K562 (cell line): Measurements from ENCODE around the gene PIP4K2C. TPM values are rescaled to one million over a fixed set of nuclear protein-coding genes. Genes with fewer than 3 reads are reported as not detected.

Source experiments
- ATAC-seq: fragments of 200-7000 bp; cut with Tn5 transposase; 3 replicates; pipeline ENCODE4 v1.9.1; 2020; ENCODE audit warnings: moderate library complexity
- BruUV-seq: library from RNA; stranded (reverse); fragments of 400-500 nt; replicated peaks from 2 replicates; lab custom pipeline; 2021; lab: Mats Ljungman, UMichigan
- CTCF ChIA-PET: fragments of 300-600 bp; formaldehyde crosslinking; extraction: SDS; loops from one replicate; lab custom pipeline; 2021; ENCODE audit warnings: low intra/inter-chr PET ratio; lab: Yijun Ruan, JAX
- POLR2A ChIA-PET: fragments of 300-600, 350-650 bp; sonication (Branson Sonifier 250); formaldehyde crosslinking; extraction: SDS; loops from one replicate; lab custom pipeline; 2021; ENCODE audit warnings: antibody characterized with exemption, inconsistent platforms; lab: Yijun Ruan, JAX
- DNase-seq, 4 experiments: peaks; one replicate each; pipeline versions ENCODE4 v3.0.0 to v3.0.0-alpha.2; 2011 to 2018; ENCODE audit warnings: low spot score in 3 of 4, mixed read lengths in 3 of 4; ENCODE audit errors: extremely low read depth in 1 of 4
- FAIRE-seq: peaks from 2 replicates; lab custom pipeline; 2011; peaks lifted over from hg19 to GRCh38; lab: Jason Lieb, UNC
- H2AFZ ChIP-seq: 2 replicates; pipeline ENCODE4 v1.6.0; 2011; ENCODE audit warnings: low read depth, low read length, control low read depth, inconsistent platforms
- H3K27ac ChIP-seq: fragments of 200-600 bp; 3 replicates; pipeline ENCODE4 v1.8.0; 2011; ENCODE audit warnings: low read depth, mild to moderate bottlenecking, control low read depth, inconsistent platforms, low read length, moderate library complexity, mixed read lengths; ENCODE audit errors: extremely low read depth
- H3K27me3 ChIP-seq, 2 experiments: fragments of 300-600 bp in 1 of 2; 2 replicates in 1 of 2; 3 replicates in 1 of 2; pipeline versions ENCODE4 v1.6.0 to v1.8.0; 2011; ENCODE audit warnings: inconsistent platforms in 2 of 2, low read length in 2 of 2, mild to moderate bottlenecking in 1 of 2, mixed read lengths in 1 of 2, moderate library complexity in 1 of 2; ENCODE audit not compliant: control insufficient read depth in 2 of 2, insufficient read depth in 2 of 2
- H3K36me3 ChIP-seq: fragments of 300-600 bp; 3 replicates; pipeline ENCODE4 v1.8.0; 2011; ENCODE audit warnings: mild to moderate bottlenecking, low read length, inconsistent platforms; ENCODE audit not compliant: control insufficient read depth, insufficient read depth
- H3K4me1 ChIP-seq, 2 experiments: fragments of 200-600 bp in 1 of 2; replicated peaks in 1 of 2; 2 replicates in 1 of 2; 3 replicates in 1 of 2; pipeline versions ENCODE4 v1.5.1 to v1.8.0; 2011; ENCODE audit warnings: inconsistent platforms in 2 of 2, low read length in 2 of 2, mild to moderate bottlenecking in 1 of 2, mixed read lengths in 1 of 2, moderate library complexity in 1 of 2; ENCODE audit not compliant: control insufficient read depth in 2 of 2, insufficient read depth in 2 of 2
- H3K4me2 ChIP-seq: 2 replicates; pipeline ENCODE4 v1.6.1; 2011; ENCODE audit warnings: low read length, control low read depth, inconsistent platforms, mixed read lengths; ENCODE audit not compliant: insufficient read depth
- H3K4me3 ChIP-seq: fragments of 200-600 bp; sonication (generic), shearing (Covaris generic); 2 replicates; pipeline ENCODE4 v1.5.1; 2016; ENCODE audit warnings: control low read depth, inconsistent platforms
- H3K79me2 ChIP-seq: fragments of 200-600 bp; 3 replicates; pipeline ENCODE4 v1.8.0; 2011; ENCODE audit warnings: low read length, inconsistent platforms; ENCODE audit not compliant: control insufficient read depth, insufficient read depth
- H3K9ac ChIP-seq, 2 experiments: 2 replicates each; pipeline versions ENCODE4 v1.6.0 to v1.6.1; 2011; ENCODE audit warnings: low read depth in 2 of 2, low read length in 2 of 2, control low read depth in 1 of 2, inconsistent platforms in 1 of 2, mild to moderate bottlenecking in 1 of 2, mixed read lengths in 1 of 2; ENCODE audit not compliant: insufficient read depth in 1 of 2
- H3K9me1 ChIP-seq: one replicate; pipeline ENCODE4 v1.6.0; 2011; ENCODE audit warnings: inconsistent platforms, mild to moderate bottlenecking, low read length, moderate library complexity; ENCODE audit not compliant: control insufficient read depth, insufficient read depth
- H3K9me3 ChIP-seq: replicated peaks from 2 replicates; pipeline ENCODE4 v1.5.1; 2011; ENCODE audit warnings: low read depth, low read length, inconsistent platforms; ENCODE audit not compliant: control insufficient read depth, insufficient read depth
- H4K20me1 ChIP-seq: replicated peaks from 2 replicates; pipeline ENCODE4 v1.6.1; 2011; ENCODE audit warnings: low read length, inconsistent platforms, mixed read lengths; ENCODE audit not compliant: control insufficient read depth, insufficient read depth
- ADNP ChIP-seq: fragments of 200-800 bp; sonication (Bioruptor generic); IDR thresholded peaks from 2 replicates; pipeline ENCODE4 v1.6.1; 2016; ENCODE audit warnings: missing genetic modification characterization, missing compliant biosample characterization
- ARID1B ChIP-seq: fragments of 450-650 bp; IDR thresholded peaks from 2 replicates; pipeline ENCODE4 v1.6.1; 2016; ENCODE audit warnings: antibody characterized with exemption, mild to moderate bottlenecking, inconsistent platforms
- NRF1 ChIP-seq, 2 experiments: fragments of 450-650 bp; IDR thresholded peaks in 1 of 2; conservative IDR thresholded peaks in 1 of 2; 2 replicates each; pipeline ENCODE4 v1.6.1; 2014; ENCODE audit warnings: mild to moderate bottlenecking in 2 of 2
- PRMT5 ChIP-seq: sonication (generic); formaldehyde crosslinking; IDR thresholded peaks from 2 replicates; pipeline ENCODE4 v1.5.0; 2020; ENCODE audit warnings: missing genetic modification reagents
- RCOR1 ChIP-seq, 2 experiments: IDR thresholded peaks; 2 replicates each; pipeline ENCODE4 v1.6.1; 2012; ENCODE audit warnings: low read depth in 2 of 2, low read length in 2 of 2, borderline replicate concordance in 1 of 2, improper control_type of control experiment in 1 of 2
- ZNF174 ChIP-seq: fragments of 250-450 bp; sonication (Bioruptor Pico); IDR thresholded peaks from 2 replicates; pipeline ENCODE4 v1.4.0; 2020; ENCODE audit warnings: mild to moderate bottlenecking
- whole genome bisulfite sequencing: fragments of 100-300 bp; shearing (Covaris generic); methylation state at CpG from one replicate; pipeline ENCODE4 v1.1.6; 2016; ENCODE audit warnings: low coverage, mixed read lengths; ENCODE audit not compliant: insufficient coverage; ENCODE audit errors: missing lambda C conversion rate; 5-methylcytosine and 5-hydroxymethylcytosine counted together
- in situ Hi-C: fragments of 300-500 bp; cut with MboI; formaldehyde crosslinking; loops from 4 replicates; pipeline ENCODE4 v1.15.0; 2018; ENCODE audit warnings: inconsistent platforms, mixed read lengths
- intact Hi-C: fragments of 100-400 bp; cut with micrococcal nuclease; formaldehyde crosslinking; loops from 2 replicates; pipeline ENCODE4 v1.14.2; 2022
- polyA plus RNA-seq, 8 experiments: library from polyadenylated mRNA; depleted of rRNA in 4 of 8; stranded (reverse) in 5 of 8; unstranded in 3 of 8; fragments of >200 nt; fragmentation: Nextera tagmentation in 2 of 8; fragmentation: Illumina TruSeq in 1 of 8; extraction: Ambion mirVana in 2 of 8; extraction: Trizol in 1 of 8; gene quantifications; 2 replicates each; pipeline versions ENCODE4 v1.2.1 to v1.2.3, GENCODE V29; 2011 to 2014; ENCODE audit warnings: inconsistent platforms in 1 of 8, missing spikeins in 1 of 8
- total RNA-seq, 7 experiments: library from RNA; depleted of rRNA in 6 of 7; stranded (reverse); fragments of >200 nt in 6 of 7; fragmentation: Illumina TruSeq in 2 of 7; extraction: Trizol in 2 of 7; gene quantifications; 2 replicates each; pipeline versions ENCODE4 v1.2.1 to v1.2.3, GENCODE V29; 2011 to 2021; ENCODE audit warnings: low replicate concordance in 1 of 7
- TF ChIP-seq, protein P1 (sequence below), 2 experiments: fragments of 250-450 bp in 1 of 2; fragments of 450-650 bp in 1 of 2; sonication (Bioruptor Pico) in 1 of 2; IDR thresholded peaks; 2 replicates each; pipeline versions ENCODE4 v1.6.1 to v1.8.0; 2016 to 2021; ENCODE audit warnings: mild to moderate bottlenecking in 2 of 2, moderate library complexity in 2 of 2, missing compliant biosample characterization in 1 of 2, missing genetic modification characterization in 1 of 2

The PIP4K2C gene
- total and polyA plus RNA-seq, 9 of the 15 experiments (the other 6 are each of a cell fraction or from before 2014, with no cell fraction given), result 9.0 to 41.4 (median 18.3) TPM

- H3K9ac ChIP-seq, result no peak overlapping the region; a peak in 1 of 4 replicates
- H2AFZ ChIP-seq, result no peak overlapping the region
- WGBS, result 13% methylated on average over 1 of the region's 1 CpG
- FAIRE-seq (no peak), DNase-seq (no peak), ATAC-seq (no peak)
- no peaks in the 10 kb centered on the region for H3K9me3 ChIP-seq
- intact Hi-C loops (no loop called here), in situ Hi-C loops (no loop called here)
- no TSS peak for BruUV-seq
- no peaks in the 10 kb centered on the region for H4K20me1 ChIP-seq
- no peak overlapping the region for H3K27ac ChIP-seq
- H3K27me3 ChIP-seq, result no peaks in the 10 kb centered on the region
- CTCF ChIA-PET, result no interaction called here
- no peak overlapping the region for H3K4me3 ChIP-seq
- POLR2A ChIA-PET, result interaction anchor here (0.7 to 4.2 kb wide), 4 partner anchors 9 to 84 kb away, joined by 3 to 38 read pairs (median 4); partner anchors contain the start of gene DDIT3
- TF ChIP-seq ARID1B (0 out of 2 replicates have a peak, but pooled peaks have one; percentile 32), PRMT5 (CRISPR knock-in tag) (no peak), NRF1 (conservative IDR thresholded peaks at IDR 0.05 in 1 of 2, IDR thresholded peaks at IDR 0.05 in 1 of 2) (peak; percentile 51 to 53), ADNP (tag) (no peak), RCOR1 (IDR thresholded peaks at IDR 0.05; ENCODE audit: borderline replicate concordance in 1 of 2, low read depth in 2 of 2, low read length in 2 of 2) (0 out of 4 replicates have a peak, but pooled peaks of 1 of the 2 experiments have one; percentile 41), ZNF174 (no peak)
- TF ChIP-seq, protein P1, sequence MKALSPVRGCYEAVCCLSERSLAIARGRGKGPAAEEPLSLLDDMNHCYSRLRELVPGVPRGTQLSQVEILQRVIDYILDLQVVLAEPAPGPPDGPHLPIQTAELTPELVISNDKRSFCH (CRISPR knock-in tag; IDR thresholded peaks at IDR 0.05), result no peak
- TF ChIP-seq, protein P1 (tag; IDR thresholded peaks at IDR 0.05), result no peak
- H3K4me2 ChIP-seq, result no peak overlapping the region
- peaks cover 68% of the 10 kb centered on the region for H3K79me2 ChIP-seq
- peaks cover 45 to 53% of the 10 kb centered on the region in 2 experiments for H3K4me1 ChIP-seq
- no peaks in the 10 kb centered on the region for H3K9me1 ChIP-seq
- peaks cover 17% of the 10 kb centered on the region for H3K36me3 ChIP-seq
These were observed 36.1 kb upstream of the PIP4K2C start for GRCh38 chr12:57554897-57555296.
